CD14-positive monocyte (primary cell): ENCODE measurements around the gene TNIP1. TPM values are rescaled to one million over a fixed set of nuclear protein-coding genes. Genes with fewer than 3 reads are reported as not detected.
A peak's percentile ranks its signal among the peaks of the same experiment; 100 is the strongest.

Experiments
- DNase-seq, 3 donors: peaks; one replicate each; pipeline ENCODE4 v3.0.0-alpha.2; 2011 to 2022
- H2AFZ ChIP-seq: 2 replicates; pipeline ENCODE4 v1.6.0; 2012; ENCODE audit warnings: mild to moderate bottlenecking, low read depth, low read length, inconsistent platforms; ENCODE audit not compliant: insufficient read depth, poor library complexity, severe bottlenecking
- H3K27ac ChIP-seq, 2 donors: 1 replicate in 1 of 2; 2 replicates in 1 of 2; pipeline ENCODE4 v1.5.1; 2012 to 2013; ENCODE audit warnings: low read length in 2 of 2, control low read depth in 1 of 2, inconsistent platforms in 1 of 2, low read depth in 1 of 2, mild to moderate bottlenecking in 1 of 2
- H3K27me3 ChIP-seq, 2 donors: one replicate each; pipeline versions ENCODE4 v1.6.0 to v1.6.1; 2011 to 2013; ENCODE audit warnings: low read length in 2 of 2; ENCODE audit not compliant: control insufficient read depth in 2 of 2, insufficient read depth in 2 of 2
- H3K36me3 ChIP-seq, 2 donors: replicated peaks in 1 of 2; 1 replicate in 1 of 2; 2 replicates in 1 of 2; pipeline versions ENCODE4 v1.5.1 to v1.6.1; 2012 to 2013; ENCODE audit warnings: low read length in 2 of 2, control low read depth in 1 of 2, inconsistent platforms in 1 of 2, mild to moderate bottlenecking in 1 of 2; ENCODE audit not compliant: insufficient read depth in 2 of 2, control insufficient read depth in 1 of 2
- H3K4me1 ChIP-seq, 2 donors: 1 replicate in 1 of 2; 2 replicates in 1 of 2; pipeline versions ENCODE4 v1.5.1 to v1.6.1; 2012 to 2013; ENCODE audit warnings: low read length in 2 of 2, control low read depth in 1 of 2, inconsistent platforms in 1 of 2, mild to moderate bottlenecking in 1 of 2, moderate library complexity in 1 of 2; ENCODE audit not compliant: insufficient read depth in 2 of 2, control insufficient read depth in 1 of 2
- H3K4me2 ChIP-seq: replicated peaks from 2 replicates; pipeline ENCODE3; 2012; ENCODE audit warnings: low read length, moderate library complexity, mild to moderate bottlenecking; ENCODE audit not compliant: poor library complexity, severe bottlenecking; ENCODE audit errors: extremely low read depth
- H3K4me3 ChIP-seq, 3 experiments: fragments of 200-600 bp in 1 of 3; sonication (generic) in 1 of 3; replicated peaks in 1 of 3; 1 replicate in 2 of 3; 2 replicates in 1 of 3; pipeline ENCODE4 v1.5.1; 2011 to 2013; ENCODE audit warnings: low read length in 3 of 3, mild to moderate bottlenecking in 3 of 3, control low read depth in 2 of 3, low read depth in 2 of 3, inconsistent platforms in 1 of 3, moderate library complexity in 1 of 3
- H3K79me2 ChIP-seq: 2 replicates; pipeline ENCODE4 v1.6.0; 2012; ENCODE audit warnings: mild to moderate bottlenecking, control low read depth, inconsistent platforms, low read length, moderate library complexity; ENCODE audit not compliant: insufficient read depth
- H3K9ac ChIP-seq: 2 replicates; pipeline ENCODE4 v1.6.0; 2017; ENCODE audit warnings: low read length, mild to moderate bottlenecking; ENCODE audit not compliant: insufficient read depth, poor library complexity, severe bottlenecking
- H3K9me3 ChIP-seq, 2 donors: replicated peaks in 1 of 2; 1 replicate in 1 of 2; 2 replicates in 1 of 2; pipeline versions ENCODE4 v1.5.1 to v1.6.1; 2012 to 2013; ENCODE audit warnings: low read length in 2 of 2, control low read depth in 1 of 2; ENCODE audit not compliant: control insufficient read depth in 1 of 2, insufficient read depth in 1 of 2
- H4K20me1 ChIP-seq: 2 replicates; pipeline ENCODE4 v1.6.0; 2012; ENCODE audit warnings: mild to moderate bottlenecking, low read length, control low read depth, moderate library complexity; ENCODE audit not compliant: insufficient read depth
- H3K27ac Mint-ChIP-seq, 7 donors: one replicate each; pipeline ENCODE4 v1.8.0; 2020; ENCODE audit warnings: mild to moderate bottlenecking in 7 of 7, mixed read lengths in 7 of 7, moderate library complexity in 6 of 7, inconsistent platforms in 2 of 7
- H3K27me3 Mint-ChIP-seq, 3 donors: one replicate each; pipeline ENCODE4 v1.8.0; 2021 to 2022; ENCODE audit warnings: low read depth in 3 of 3, mild to moderate bottlenecking in 3 of 3, mixed read lengths in 3 of 3, moderate library complexity in 3 of 3, inconsistent platforms in 1 of 3
- H3K36me3 Mint-ChIP-seq, 2 donors: one replicate each; pipeline ENCODE4 v1.8.0; 2020; ENCODE audit warnings: mixed read lengths in 2 of 2, inconsistent platforms in 1 of 2, mild to moderate bottlenecking in 1 of 2
- H3K4me1 Mint-ChIP-seq: one replicate; pipeline ENCODE4 v1.8.0; 2020; ENCODE audit warnings: mild to moderate bottlenecking, mixed read lengths
- H3K4me3 Mint-ChIP-seq, 2 donors: one replicate each; pipeline ENCODE4 v1.8.0; 2020; ENCODE audit warnings: mild to moderate bottlenecking in 2 of 2, mixed read lengths in 2 of 2, moderate library complexity in 1 of 2
- H3K9me3 Mint-ChIP-seq, 7 donors: one replicate each; pipeline ENCODE4 v1.8.0; 2020 to 2022; ENCODE audit warnings: mixed read lengths in 7 of 7, mild to moderate bottlenecking in 6 of 7, moderate library complexity in 6 of 7, inconsistent platforms in 2 of 7
- CTCF ChIP-seq: fragments of 200-600 bp; IDR thresholded peaks from one replicate; pipeline ENCODE4 v1.8.0; 2022; ENCODE audit warnings: antibody characterized with exemption, mild to moderate bottlenecking
- WGBS: methylation state at CpG from one replicate; pipeline ENCODE4 v1.1.5; 2013; ENCODE audit warnings: missing lambda C conversion rate; ENCODE audit not compliant: insufficient coverage; 5-methylcytosine and 5-hydroxymethylcytosine counted together
- intact Hi-C, 2 donors: fragments of 100-400 bp; cut with micrococcal nuclease; formaldehyde crosslinking; loops; one replicate each; pipeline versions ENCODE4 v1.15.0 to v1.15.1; 2023
- polyA plus RNA-seq, 3 donors: library from polyadenylated mRNA; depleted of rRNA in 1 of 3; unstranded in 2 of 3; stranded (reverse) in 1 of 3; fragments of 300-500 nt in 2 of 3; fragments of >200 nt in 1 of 3; fragmentation: Illumina TruSeq in 2 of 3; gene quantifications; 1 replicate in 2 of 3; 2 replicates in 1 of 3; pipeline ENCODE4 v1.2.3, GENCODE V29; 2012 to 2021

TNIP1 gene
- polyA plus RNA-seq, 3 donors, result 30.8 to 108 (median 46.4) TPM

GRCh38 chr5:151051931-151052608 is 28.8 kb downstream of the TNIP1 start:
- H3K4me3 Mint-ChIP-seq, result no peak overlapping the region
- peak overlapping the region in 1 of 2 donors; percentile 65 for H3K27ac ChIP-seq
- TF ChIP-seq CTCF, result peak; percentile 37
- H3K4me1 ChIP-seq, result peaks cover 44 to 54% of the 10 kb centered on the region in 2 donors
- intact Hi-C loops, result loop anchor here (1.0 to 10.0 kb wide), 5 partner anchors 63 to 203 kb away; partner anchors contain the start of gene GM2A (in 1 of the 2)
- no peak overlapping the region for H3K4me2 ChIP-seq
- H3K9ac ChIP-seq, result no peak overlapping the region
- H4K20me1 ChIP-seq, result peaks cover 92% of the 10 kb centered on the region
- H2AFZ ChIP-seq, result no peak overlapping the region
- H3K36me3 ChIP-seq, result peaks cover 68 to 74% of the 10 kb centered on the region in 2 donors
- no peaks in the 10 kb centered on the region for H3K9me3 Mint-ChIP-seq
- peaks cover 45% of the 10 kb centered on the region for H3K79me2 ChIP-seq
- H3K9me3 ChIP-seq, result no peaks in the 10 kb centered on the region
- WGBS, result 88% methylated on average over 10 of the region's 10 CpGs
- DNase-seq, result no peak
- H3K36me3 Mint-ChIP-seq, result peaks cover 85 to 96% of the 10 kb centered on the region in 2 donors
- H3K27me3 ChIP-seq, result no peaks in the 10 kb centered on the region
- H3K4me3 ChIP-seq, result no peak overlapping the region
- peaks cover 52% of the 10 kb centered on the region for H3K4me1 Mint-ChIP-seq
- H3K27ac Mint-ChIP-seq, result peak overlapping the region; percentile 70 to 88 (median 85)
- no peaks in the 10 kb centered on the region for H3K27me3 Mint-ChIP-seq

GRCh38 chr5:151051066-151051930 is 29.5 kb downstream of the TNIP1 start:
- H3K4me1 Mint-ChIP-seq, result peaks cover 45% of the 10 kb centered on the region

More at GRCh38 chr5:151051066-151051930, 29.5 kb downstream of the TNIP1 start:
- Histone ChIP-seq H3K9ac (no peak overlapping the region), H3K4me3 (no peak overlapping the region), H2AFZ (no peak overlapping the region), H3K27me3 (no peaks in the 10 kb centered on the region), H3K9me3 (no peaks in the 10 kb centered on the region), H3K27ac (peak overlapping the region in 1 of 2 donors; percentile 65), H4K20me1 (peaks cover 92% of the 10 kb centered on the region), H3K36me3 (peaks cover 76 to 82% of the 10 kb centered on the region in 2 donors), H3K79me2 (peaks cover 40% of the 10 kb centered on the region), H3K4me2 (no peak overlapping the region), H3K4me1 (peaks cover 36 to 46% of the 10 kb centered on the region in 2 donors)
- no peaks in the 10 kb centered on the region for H3K27me3 Mint-ChIP-seq
- peak; percentile 94 for TF ChIP-seq CTCF
- no peaks in the 10 kb centered on the region for H3K9me3 Mint-ChIP-seq
- no peak overlapping the region for H3K4me3 Mint-ChIP-seq
- 92% methylated on average over 4 of the region's 6 CpGs for WGBS
- peak overlapping the region; percentile 70 to 88 (median 79) for H3K27ac Mint-ChIP-seq
- intact Hi-C loops, result loop anchor here (1.0 to 10.0 kb wide), 5 partner anchors 64 to 204 kb away; partner anchors contain the start of gene GM2A (in 1 of the 2)
- H3K36me3 Mint-ChIP-seq, result peaks cover 88 to 96% of the 10 kb centered on the region in 2 donors
- peak; percentile 83 to 91 (median 88) for DNase-seq
